ENCODE data around the gene MEGF11. TPM values are rescaled to one million over a fixed set of nuclear protein-coding genes. Genes with fewer than 3 reads are reported as not detected.

MEGF11 gene
- total RNA-seq, 1 experiment from 2014 or later = 1.2 TPM

DNA sequence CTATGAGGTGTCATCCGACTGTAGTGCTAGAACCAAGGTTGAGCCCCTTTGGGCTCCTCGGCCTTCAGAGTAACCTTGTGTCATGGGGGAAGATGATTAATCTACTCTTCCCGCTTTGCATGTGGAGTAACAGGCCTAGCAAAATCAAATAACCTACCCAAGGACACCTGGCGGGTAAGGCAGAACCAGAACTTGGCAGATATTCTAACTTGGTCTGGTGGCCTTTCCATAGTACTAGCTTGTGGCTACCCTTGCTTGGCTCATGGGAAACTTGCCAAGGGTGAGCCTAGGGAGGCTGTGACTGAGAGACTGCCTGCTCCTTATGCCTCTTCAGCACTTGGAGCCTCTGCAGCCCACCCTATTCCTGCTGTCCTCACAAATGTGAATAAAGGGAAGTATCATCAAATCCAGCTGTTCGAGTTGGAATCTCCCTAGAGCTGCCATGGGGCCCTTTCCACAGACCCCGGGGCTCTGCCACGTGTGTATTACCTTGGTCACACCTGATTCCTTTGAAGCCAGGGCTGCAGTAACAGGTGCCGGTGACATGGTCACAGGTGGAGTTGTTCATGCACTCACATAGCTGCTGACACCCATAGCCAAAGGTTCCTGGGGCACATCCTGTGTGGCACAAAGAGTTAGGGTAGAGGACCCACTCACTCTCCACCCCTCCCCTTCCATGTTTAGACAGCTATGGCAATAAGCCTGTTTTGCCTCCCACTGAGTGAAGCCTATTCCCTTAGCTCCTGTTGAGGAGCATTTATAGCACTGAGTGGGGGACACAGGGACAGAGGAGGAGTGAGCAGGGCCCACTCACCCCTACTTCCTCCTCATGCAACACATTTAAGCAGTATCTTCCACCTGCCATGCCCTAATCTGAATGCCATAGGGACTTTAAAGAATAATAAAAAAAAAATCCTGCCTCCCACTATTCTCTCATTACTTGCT, 338.3 kb downstream of the MEGF11 start:
- no peak overlapping the region for H2BK15ac ChIP-seq (ENCODE audit: low read depth, low read length)
- H3K27me3 ChIP-seq (ENCODE audit: insufficient read depth, low read length) = no peaks in the 10 kb centered on the region
- H3K9me3 Mint-ChIP-seq = no peaks in the 10 kb centered on the region
- H3K79me2 ChIP-seq (ENCODE audit: insufficient read depth, low read length) = no peaks in the 10 kb centered on the region
- H3K4me1 Mint-ChIP-seq = peaks cover 21% of the 10 kb centered on the region in 2 experiments
- no CpG with 5 or more reads among the region's 8 CpGs for WGBS (ENCODE audit: extremely low coverage, insufficient read length, low lambda C conversion rate)
- no peaks in the 10 kb centered on the region for H3K4me1 ChIP-seq (ENCODE audit: insufficient read depth, low read length)
- no peak overlapping the region for H3K4me3 Mint-ChIP-seq
- no peak overlapping the region for H2AFZ ChIP-seq (ENCODE audit: low read length)
- H3K9me3 ChIP-seq (ENCODE audit: control insufficient read depth, low read depth, low read length) = no peaks in the 10 kb centered on the region
- H3K23ac ChIP-seq (ENCODE audit: insufficient read length, low read depth, low read length) = no peak overlapping the region
- no peaks in the 10 kb centered on the region for H4K20me1 ChIP-seq (ENCODE audit: control insufficient read depth, insufficient read depth, insufficient read length)
- no peak for DNase-seq
- no peak overlapping the region for H2BK12ac ChIP-seq (ENCODE audit: insufficient read length, low read depth, low read length)
- no peaks in the 10 kb centered on the region for H3K27me3 Mint-ChIP-seq (ENCODE audit: low read depth)
- no peak overlapping the region for H3T11ph ChIP-seq (ENCODE audit: low read length)
- H3K56ac ChIP-seq (ENCODE audit: insufficient read length, low read depth, low read length) = no peak overlapping the region
- peaks cover 0 to 5% (median 0%) of the 10 kb centered on the region in 3 experiments; a peak in 2 of 7 replicates for H3K36me3 Mint-ChIP-seq (ENCODE audit: insufficient read depth in 1 of 3, low read depth in 3 of 3)
- H2BK20ac ChIP-seq (ENCODE audit: low read depth, low read length, poor library complexity, severe bottlenecking) = no peak overlapping the region
- H2AK5ac ChIP-seq (ENCODE audit: insufficient read length, low read length) = no peak overlapping the region
- no peak overlapping the region for H3K4me2 ChIP-seq (ENCODE audit: insufficient read depth, insufficient read length, low read length)
- TF ChIP-seq, protein P1, sequence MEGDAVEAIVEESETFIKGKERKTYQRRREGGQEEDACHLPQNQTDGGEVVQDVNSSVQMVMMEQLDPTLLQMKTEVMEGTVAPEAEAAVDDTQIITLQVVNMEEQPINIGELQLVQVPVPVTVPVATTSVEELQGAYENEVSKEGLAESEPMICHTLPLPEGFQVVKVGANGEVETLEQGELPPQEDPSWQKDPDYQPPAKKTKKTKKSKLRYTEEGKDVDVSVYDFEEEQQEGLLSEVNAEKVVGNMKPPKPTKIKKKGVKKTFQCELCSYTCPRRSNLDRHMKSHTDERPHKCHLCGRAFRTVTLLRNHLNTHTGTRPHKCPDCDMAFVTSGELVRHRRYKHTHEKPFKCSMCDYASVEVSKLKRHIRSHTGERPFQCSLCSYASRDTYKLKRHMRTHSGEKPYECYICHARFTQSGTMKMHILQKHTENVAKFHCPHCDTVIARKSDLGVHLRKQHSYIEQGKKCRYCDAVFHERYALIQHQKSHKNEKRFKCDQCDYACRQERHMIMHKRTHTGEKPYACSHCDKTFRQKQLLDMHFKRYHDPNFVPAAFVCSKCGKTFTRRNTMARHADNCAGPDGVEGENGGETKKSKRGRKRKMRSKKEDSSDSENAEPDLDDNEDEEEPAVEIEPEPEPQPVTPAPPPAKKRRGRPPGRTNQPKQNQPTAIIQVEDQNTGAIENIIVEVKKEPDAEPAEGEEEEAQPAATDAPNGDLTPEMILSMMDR (conservative IDR thresholded peaks at IDR 0.05) = no peak
- no peak overlapping the region for H2BK5ac ChIP-seq (ENCODE audit: insufficient read length, low read length)
- no peak overlapping the region for H4K91ac ChIP-seq (ENCODE audit: insufficient read length, low read depth, low read length)
- H3K9ac ChIP-seq (ENCODE audit: extremely low read depth, insufficient read length, low read length) = no peak overlapping the region
- no peak overlapping the region; a peak in 1 of 7 replicates for H3K27ac Mint-ChIP-seq
- H3K4ac ChIP-seq (ENCODE audit: low read depth, low read length) = no peak overlapping the region
- no peaks in the 10 kb centered on the region for H3K79me1 ChIP-seq (ENCODE audit: insufficient read depth, low read depth, low read length, poor library complexity, severe bottlenecking)
- H3K18ac ChIP-seq (ENCODE audit: insufficient read length, low read depth, low read length) = no peak overlapping the region
- H3K14ac ChIP-seq (ENCODE audit: insufficient read depth, low read length) = no peak overlapping the region
- H3K27ac ChIP-seq (ENCODE audit: insufficient read length, low read depth, low read length) = no peak overlapping the region
- H3K23me2 ChIP-seq (ENCODE audit: insufficient read length, low read depth, low read length, poor library complexity, severe bottlenecking) = no peaks in the 10 kb centered on the region
- H4K5ac ChIP-seq (ENCODE audit: insufficient read length, low read depth, low read length) = no peak overlapping the region
- H2BK120ac ChIP-seq (ENCODE audit: low read depth, low read length, poor library complexity, severe bottlenecking) = no peak overlapping the region
- no peak overlapping the region for H4K8ac ChIP-seq (replicated peaks; ENCODE audit: insufficient read length, low read depth, low read length)
